Activated naive CD4-positive, alpha-beta T cell treated with anti-CD3 and anti-CD28 coated beads, Interleukin-2, amount 10 ng/mL, durations not matched to agents 7 days and 5 days (primary cell): Measurements from ENCODE around the gene SLMAP.

Experiments
- CTCF ChIA-PET: fragments of 350-600 bp; sonication (Branson Sonifier 250); formaldehyde crosslinking; loops from one replicate; lab custom pipeline; 2021; ENCODE audit warnings: antibody characterized with exemption; lab: Charles Lee
- DNase-seq: peaks from one replicate; pipeline ENCODE4 v3.0.0-alpha.2; 2020
- H3K27ac Mint-ChIP-seq: one replicate; pipeline ENCODE4 v1.8.0; 2021; ENCODE audit warnings: mild to moderate bottlenecking, moderate library complexity, mixed read lengths
- H3K27me3 Mint-ChIP-seq: one replicate; pipeline ENCODE4 v1.8.0; 2021; ENCODE audit warnings: mild to moderate bottlenecking, mixed read lengths
- H3K36me3 Mint-ChIP-seq: one replicate; pipeline ENCODE4 v1.8.0; 2021; ENCODE audit warnings: mixed read lengths
- H3K4me1 Mint-ChIP-seq: one replicate; pipeline ENCODE4 v1.8.0; 2021; ENCODE audit warnings: mixed read lengths
- H3K4me3 Mint-ChIP-seq: one replicate; pipeline ENCODE4 v1.8.0; 2021; ENCODE audit warnings: mild to moderate bottlenecking, moderate library complexity, mixed read lengths
- H3K9me3 Mint-ChIP-seq: one replicate; pipeline ENCODE4 v1.8.0; 2021; ENCODE audit warnings: mixed read lengths

The SLMAP gene

GRCh38 chr3:57973715-57974477 lies 217.8 kb downstream of the SLMAP start:
- DNase-seq = no peak
- H3K27ac Mint-ChIP-seq = no peak overlapping the region
- CTCF ChIA-PET = interaction anchor here (0.5 to 1.6 kb wide), 2 partner anchors 11 to 351 kb away, joined by 3 to 5 read pairs; no protein-coding TSS in a partner anchor

GRCh38 chr3:57974796-57975388 lies 218.8 kb downstream of the SLMAP start:
- DNase-seq = no peak
- Mint-ChIP-seq H3K27me3 (peaks cover 10% of the 10 kb centered on the region), H3K36me3 (no peaks in the 10 kb centered on the region), H3K9me3 (no peaks in the 10 kb centered on the region), H3K27ac (no peak overlapping the region), H3K4me3 (no peak overlapping the region), H3K4me1 (peaks cover 6% of the 10 kb centered on the region)
- CTCF ChIA-PET = interaction anchor here (1.0 to 1.6 kb wide), 2 partner anchors 12 to 13 kb away, joined by 3 to 5 read pairs; no protein-coding TSS in a partner anchor

More at GRCh38 chr3:57973715-57974477, 217.8 kb downstream of the SLMAP start:
- peaks cover 12% of the 10 kb centered on the region for H3K27me3 Mint-ChIP-seq
- no peaks in the 10 kb centered on the region for H3K36me3 Mint-ChIP-seq
- no peaks in the 10 kb centered on the region for H3K9me3 Mint-ChIP-seq
- H3K4me1 Mint-ChIP-seq = peaks cover 6% of the 10 kb centered on the region
- no peak overlapping the region for H3K4me3 Mint-ChIP-seq

- CTCF ChIA-PET = interaction anchor here (0.6 to 0.9 kb wide), 2 partner anchors 190 to 229 kb away, joined by 3 read pairs; no protein-coding TSS in a partner anchor
- peaks cover 13% of the 10 kb centered on the region for H3K4me1 Mint-ChIP-seq
- peaks cover 3% of the 10 kb centered on the region for H3K27me3 Mint-ChIP-seq
- no peak for DNase-seq
- H3K36me3 Mint-ChIP-seq = no peaks in the 10 kb centered on the region
- no peak overlapping the region for H3K27ac Mint-ChIP-seq
- no peaks in the 10 kb centered on the region for H3K9me3 Mint-ChIP-seq
- H3K4me3 Mint-ChIP-seq = no peak overlapping the region
Measured at GRCh38 chr3:57977818-57978235, 221.7 kb downstream of the SLMAP start.

- CTCF ChIA-PET = interaction anchor here (0.6 to 0.9 kb wide), 2 partner anchors 189 to 229 kb away, joined by 3 read pairs; no protein-coding TSS in a partner anchor
Measured at GRCh38 chr3:57978316-57978715, 222.2 kb downstream of the SLMAP start.

More at GRCh38 chr3:57978316-57978715, 222.2 kb downstream of the SLMAP start:
- no peak for DNase-seq
- no peak overlapping the region for H3K27ac Mint-ChIP-seq
- no peaks in the 10 kb centered on the region for H3K27me3 Mint-ChIP-seq
- no peaks in the 10 kb centered on the region for H3K36me3 Mint-ChIP-seq
- peaks cover 17% of the 10 kb centered on the region for H3K4me1 Mint-ChIP-seq
- no peak overlapping the region for H3K4me3 Mint-ChIP-seq
- no peaks in the 10 kb centered on the region for H3K9me3 Mint-ChIP-seq
